ENCODE results near the gene SLC2A10. TPM values are rescaled to one million over a fixed set of nuclear protein-coding genes. Genes with fewer than 3 reads are reported as not detected.

Gene SLC2A10
- polyA plus RNA-seq, 1 donor (not counting 4 experiments of a cell fraction or from before 2014, with no cell fraction given), result not detected

- Histone ChIP-seq H3K36me3 (ENCODE audit: control insufficient read depth in 2 of 2, extremely low read depth in 1 of 2, insufficient read depth in 2 of 2, low read length in 2 of 2) (no peaks in the 10 kb centered on the region), H3K4me2 (ENCODE audit: control insufficient read depth, extremely low read depth, insufficient read depth, low read depth, low read length) (no peak overlapping the region), H2AFZ (ENCODE audit: control insufficient read depth, low read length) (no peak overlapping the region), H3K4me3 (ENCODE audit: control insufficient read depth in 2 of 3, extremely low read depth in 1 of 3, insufficient read depth in 2 of 3, low read depth in 1 of 3, low read length in 3 of 3) (no peak overlapping the region), H4K20me1 (ENCODE audit: control insufficient read depth, extremely low read depth, insufficient read depth, low read length) (no peaks in the 10 kb centered on the region), H3K4me1 (ENCODE audit: control insufficient read depth, extremely low read depth, insufficient read depth, low read length) (no peaks in the 10 kb centered on the region), H3K79me2 (ENCODE audit: control insufficient read depth, insufficient read depth, low read length) (no peaks in the 10 kb centered on the region), H3K9me1 (ENCODE audit: control insufficient read depth, extremely low read depth, insufficient read depth, low read length) (no peaks in the 10 kb centered on the region), H3K9ac (ENCODE audit: control insufficient read depth, extremely low read depth, insufficient read depth, low read length) (no peak overlapping the region), H3K27ac (ENCODE audit: control insufficient read depth, insufficient read depth, low read length) (no peak overlapping the region), H3K9me3 (ENCODE audit: control insufficient read depth, low read depth, low read length) (no peaks in the 10 kb centered on the region), H3K27me3 (ENCODE audit: control insufficient read depth, extremely low read depth, insufficient read depth, low read length) (no peaks in the 10 kb centered on the region)
- DNase-seq (ENCODE audit: low read depth, low spot score), result no peak
- no peak for TF ChIP-seq CTCF (optimal IDR thresholded peaks at IDR 0.05 in 1 of 3, IDR thresholded peaks at IDR 0.05 in 1 of 3, conservative IDR thresholded peaks at IDR 0.05 in 1 of 3; ENCODE audit: extremely low read depth in 1 of 3, insufficient read depth in 2 of 3, low read length in 3 of 3)
- TF ChIP-seq EZH2 (IDR thresholded peaks at IDR 0.05; ENCODE audit: low read length), result no peak
- no peak for FAIRE-seq
- dilution Hi-C loops (cut with MboI; ENCODE audit: extremely low pct_ligation_motif_present, low sequenced_read_pairs), result no loop called here
Observed at GRCh38 chr20:46764068-46764467, 54.6 kb downstream of the SLC2A10 start.

- no peaks in the 10 kb centered on the region for H3K9me1 ChIP-seq (ENCODE audit: control insufficient read depth, extremely low read depth, insufficient read depth, low read length)
- H3K4me1 ChIP-seq (ENCODE audit: control insufficient read depth, extremely low read depth, insufficient read depth, low read length), result no peaks in the 10 kb centered on the region
- no peaks in the 10 kb centered on the region for H3K27me3 ChIP-seq (ENCODE audit: control insufficient read depth, extremely low read depth, insufficient read depth, low read length)
- no peaks in the 10 kb centered on the region for H3K9me3 ChIP-seq (ENCODE audit: control insufficient read depth, low read depth, low read length)
- no peak for FAIRE-seq
- H2AFZ ChIP-seq (ENCODE audit: control insufficient read depth, low read length), result no peak overlapping the region
- H3K79me2 ChIP-seq (ENCODE audit: control insufficient read depth, insufficient read depth, low read length), result no peaks in the 10 kb centered on the region
- no peak overlapping the region for H3K4me2 ChIP-seq (ENCODE audit: control insufficient read depth, extremely low read depth, insufficient read depth, low read depth, low read length)
- no peak overlapping the region for H3K9ac ChIP-seq (ENCODE audit: control insufficient read depth, extremely low read depth, insufficient read depth, low read length)
- H4K20me1 ChIP-seq (ENCODE audit: control insufficient read depth, extremely low read depth, insufficient read depth, low read length), result no peaks in the 10 kb centered on the region
- H3K4me3 ChIP-seq (ENCODE audit: control insufficient read depth in 2 of 3, extremely low read depth in 1 of 3, insufficient read depth in 2 of 3, low read depth in 1 of 3, low read length in 3 of 3), result no peak overlapping the region
- no peak for DNase-seq (ENCODE audit: low read depth, low spot score)
- TF ChIP-seq CTCF (optimal IDR thresholded peaks at IDR 0.05 in 1 of 3, IDR thresholded peaks at IDR 0.05 in 1 of 3, conservative IDR thresholded peaks at IDR 0.05 in 1 of 3; ENCODE audit: extremely low read depth in 1 of 3, insufficient read depth in 2 of 3, low read length in 3 of 3) (no peak), EZH2 (IDR thresholded peaks at IDR 0.05; ENCODE audit: low read length) (no peak)
- dilution Hi-C loops (cut with MboI; ENCODE audit: extremely low pct_ligation_motif_present, low sequenced_read_pairs), result no loop called here
- no peak overlapping the region for H3K27ac ChIP-seq (ENCODE audit: control insufficient read depth, insufficient read depth, low read length)
- H3K36me3 ChIP-seq (ENCODE audit: control insufficient read depth in 2 of 2, extremely low read depth in 1 of 2, insufficient read depth in 2 of 2, low read length in 2 of 2), result no peaks in the 10 kb centered on the region
Observed at GRCh38 chr20:46765506-46766120, 56.2 kb downstream of the SLC2A10 start.

Data from keratinocyte (primary cell).